Glomerular endothelial cell (primary cell): Measurements from ENCODE around the gene HDGF. TPM values are rescaled to one million over a fixed set of nuclear protein-coding genes. Genes with fewer than 3 reads are reported as not detected.

Source experiments
- DNase-seq: peaks from one replicate; pipeline ENCODE4 v3.0.0-alpha.2; 2011; ENCODE audit warnings: low read depth, low spot score; ENCODE audit errors: extremely low read depth
- total RNA-seq: library from RNA; depleted of rRNA; stranded (reverse); fragments of >200 nt; gene quantifications from 2 replicates; pipeline ENCODE4 v1.2.3, GENCODE V29; 2015

The HDGF gene
- total RNA-seq = 169 and 184 TPM in 2 replicates

- DNase-seq = no peak
These were observed at the start of gene HDGF for GRCh38 chr1:156751451-156751756. HDGF (minus strand) TSS chr1:156751675; CDS start chr1:156751429, 246 bp downstream.

DNA sequence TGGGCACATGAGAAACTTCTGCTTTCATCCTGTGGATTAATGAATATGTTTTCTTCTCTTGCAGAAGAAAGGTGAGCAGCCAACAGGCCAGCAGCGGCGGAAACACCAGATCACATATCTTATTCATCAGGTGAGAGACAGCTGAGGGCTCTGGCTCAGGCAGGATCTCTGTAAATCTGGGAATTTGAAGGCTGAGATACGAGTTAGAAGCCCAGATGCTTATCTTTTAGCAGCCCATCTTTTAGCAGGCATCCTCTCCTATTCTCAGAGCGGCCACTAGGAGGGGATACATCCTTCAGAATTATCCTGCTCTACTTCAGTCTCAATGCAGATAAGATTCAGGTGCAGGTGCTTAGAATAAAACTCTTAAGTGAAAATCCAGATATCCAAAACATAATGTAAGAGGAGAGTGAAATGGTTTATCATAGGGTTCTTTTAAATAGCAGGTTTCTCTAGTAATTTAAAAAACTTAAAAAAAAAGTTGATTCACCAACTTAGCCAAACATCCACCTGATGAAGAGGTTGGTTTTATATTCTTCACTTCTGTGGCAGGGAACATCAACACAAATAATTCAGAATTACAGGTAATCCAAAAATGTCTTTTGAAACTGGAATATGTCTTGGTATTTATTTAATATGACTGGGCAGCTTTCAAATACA, 45.9 kb upstream of the HDGF start:
- DNase-seq = no peak

DNA sequence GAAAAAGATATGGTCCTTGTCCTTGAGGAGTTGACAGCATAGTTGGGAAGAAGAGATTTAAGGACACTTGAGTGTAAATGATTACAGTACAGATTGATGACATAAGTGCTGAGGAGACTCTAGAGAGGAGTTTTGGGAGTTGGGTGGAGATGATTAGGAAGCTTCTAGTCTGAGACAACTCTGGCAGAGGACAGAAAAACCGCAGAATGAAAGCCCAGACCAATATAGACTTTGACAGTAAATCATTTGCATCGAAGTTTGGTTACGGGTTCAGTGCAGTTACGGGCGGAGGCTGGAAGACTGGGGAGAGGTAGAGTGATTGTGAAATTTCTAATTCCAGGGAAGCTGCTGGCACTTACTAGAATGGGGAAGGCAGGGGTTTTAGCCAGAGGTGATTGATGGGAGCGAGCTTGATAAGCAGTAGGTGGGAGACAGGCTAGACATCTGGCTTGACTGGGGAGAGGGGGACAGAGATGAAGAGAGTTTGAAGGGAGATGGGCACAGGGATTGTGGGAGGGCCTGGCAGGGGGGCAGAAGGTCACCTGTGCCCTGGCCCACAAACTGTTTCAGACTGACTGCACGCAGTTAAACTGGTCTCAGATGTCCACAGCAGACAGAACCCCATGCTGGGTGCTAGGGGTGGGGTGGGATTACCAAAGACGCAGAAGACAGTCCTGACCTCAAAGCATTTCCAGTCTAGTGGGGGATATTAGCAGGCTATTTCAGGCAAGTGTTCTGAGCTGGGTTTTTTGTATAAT, 45.0 kb upstream of the HDGF start:
- DNase-seq = no peak

- DNase-seq = no peak
These were observed 44.3 kb upstream of the HDGF start for GRCh38 chr1:156795787-156796186.

DNA sequence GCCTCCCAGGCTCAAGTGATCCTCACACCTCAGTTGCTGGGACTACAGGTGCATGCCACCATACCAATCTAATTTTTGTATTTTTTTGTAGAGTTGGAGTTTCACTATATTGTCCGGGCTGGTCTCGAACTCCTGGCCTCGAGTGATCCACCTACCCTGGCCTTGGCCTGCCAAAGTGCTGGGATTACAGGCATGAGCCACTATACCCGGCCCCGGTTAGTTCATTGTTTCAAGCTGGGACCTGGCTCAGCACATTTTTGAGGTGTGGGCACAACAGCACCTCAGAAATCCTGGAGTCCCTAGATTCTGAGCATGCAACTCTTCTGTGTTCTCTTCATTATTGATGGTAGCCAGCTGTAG, 43.9 kb upstream of the HDGF start:
- DNase-seq = no peak

DNA sequence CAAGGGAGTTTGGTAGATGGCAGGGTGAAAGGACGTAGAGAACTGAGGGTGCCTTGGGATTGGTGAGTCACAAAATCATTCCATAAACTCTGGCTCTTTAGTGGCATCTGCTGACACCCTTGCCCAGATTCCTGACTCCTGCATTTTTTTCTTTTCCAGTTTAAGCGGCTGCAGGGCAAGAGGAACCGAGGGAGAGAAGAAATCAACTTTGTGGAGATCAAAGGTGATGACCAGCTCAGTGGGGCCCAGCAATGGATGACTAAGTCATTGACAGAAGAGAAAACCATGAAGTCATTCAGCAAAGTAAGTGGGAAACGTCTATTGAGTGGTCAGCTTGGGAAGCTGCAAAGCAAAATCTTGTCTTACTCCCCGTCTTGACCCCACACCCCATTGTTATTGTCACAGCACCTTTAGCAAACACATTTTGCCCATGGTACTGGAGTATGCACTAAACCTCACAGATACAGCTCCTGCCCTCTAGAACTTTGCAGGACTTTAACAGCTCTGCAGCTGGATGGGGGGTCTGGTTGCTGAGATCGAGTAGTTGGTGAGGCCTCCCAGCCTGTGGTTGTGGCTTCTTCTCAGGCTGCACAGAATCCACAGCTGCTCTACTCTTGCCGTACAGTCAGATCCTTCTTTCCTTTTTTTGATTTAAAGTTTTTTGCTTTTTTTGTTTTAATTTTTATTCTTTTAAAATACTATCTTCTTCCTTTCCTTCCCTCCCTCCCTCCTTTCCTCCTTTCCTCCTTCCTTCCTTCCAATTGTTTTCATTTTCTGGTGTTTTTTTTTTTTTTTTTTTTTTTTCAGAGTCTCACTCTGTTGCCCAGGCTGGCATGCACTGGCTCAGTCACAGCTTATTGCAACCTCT, 43.3 kb upstream of the HDGF start:
- no peak for DNase-seq

DNA sequence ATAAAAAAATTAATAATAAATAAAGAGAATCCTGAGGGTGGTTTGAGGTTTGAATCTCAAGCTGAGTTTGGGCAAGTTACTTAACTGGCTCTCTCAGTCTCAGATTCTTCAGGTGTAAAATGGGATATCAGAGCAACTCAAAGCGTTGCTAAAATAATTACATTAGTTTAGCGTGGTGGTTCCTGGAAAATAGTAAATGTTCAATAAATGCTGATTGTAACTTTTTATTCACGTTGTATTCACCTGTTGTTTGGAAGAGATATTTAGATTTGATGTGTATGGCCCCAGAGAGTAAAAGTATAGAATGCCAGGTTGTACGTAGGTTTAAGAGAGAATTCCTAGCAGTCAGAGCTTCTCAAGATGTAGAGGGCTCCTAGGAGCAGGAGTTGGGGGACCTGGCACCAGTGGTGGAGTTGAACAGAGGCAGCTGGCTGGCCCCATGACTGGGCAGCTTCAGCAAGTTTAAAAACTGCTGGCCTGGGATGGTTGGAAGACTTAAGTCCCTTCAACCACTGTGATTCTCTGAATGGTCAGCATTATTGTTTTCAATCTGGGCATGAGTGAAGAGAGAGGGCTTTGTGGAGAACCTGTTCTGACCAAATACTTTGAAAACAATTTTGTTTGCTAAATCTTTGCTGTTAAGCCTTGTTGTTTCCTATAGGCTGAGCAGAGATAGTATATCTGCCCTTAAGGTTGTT, 38.3 kb upstream of the HDGF start:
- no peak for DNase-seq

DNA sequence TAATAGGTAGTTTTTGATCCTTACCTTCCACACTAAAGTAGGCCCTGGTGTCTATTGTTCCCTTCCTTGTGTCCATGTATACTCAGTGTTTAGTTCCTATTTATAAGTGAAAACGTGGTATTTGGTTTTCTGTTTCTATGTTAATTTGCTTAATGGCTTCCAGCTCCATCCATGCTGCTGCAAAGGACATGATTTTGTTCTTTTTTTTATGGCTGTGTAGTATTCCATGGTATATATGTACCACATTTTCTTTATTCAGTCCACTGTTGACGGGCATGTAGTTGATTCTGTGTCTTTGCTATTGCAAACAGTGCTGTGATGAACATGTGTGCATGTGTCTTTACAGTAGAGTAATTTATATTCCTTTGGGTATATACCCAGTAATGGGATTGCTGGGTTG, 36.7 kb upstream of the HDGF start:
- no peak for DNase-seq

- DNase-seq = no peak
These were observed 35.2 kb upstream of the HDGF start for GRCh38 chr1:156786640-156787039.

GRCh38 chr1:156785458-156785857, 34.0 kb upstream of the HDGF start:
- DNase-seq = no peak

GRCh38 chr1:156781585-156782186, 30.2 kb upstream of the HDGF start:
- no peak for DNase-seq

GRCh38 chr1:156777573-156777972, 26.1 kb upstream of the HDGF start:
- DNase-seq = no peak

GRCh38 chr1:156776942-156777341, 25.5 kb upstream of the HDGF start:
- DNase-seq = no peak

DNA sequence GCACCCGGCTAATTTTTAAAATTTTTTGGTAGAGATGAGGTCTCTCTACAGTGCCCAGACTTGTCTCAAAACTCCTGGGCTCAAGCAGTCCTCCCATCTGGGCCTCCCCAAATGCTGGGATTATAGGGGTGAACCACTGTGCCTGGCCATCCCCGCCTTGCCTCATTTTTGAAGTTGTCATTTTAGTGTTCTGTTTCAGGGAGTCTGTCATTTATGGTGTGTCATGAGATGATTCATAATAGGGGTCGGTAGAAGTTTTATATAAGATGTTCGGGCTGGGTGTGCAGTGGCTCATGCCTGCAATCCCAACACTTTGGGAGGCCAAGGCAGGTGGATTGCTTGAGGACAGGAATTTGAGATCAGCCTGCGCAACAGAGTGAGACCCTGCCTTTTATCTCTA, 24.3 kb upstream of the HDGF start:
- no peak for DNase-seq

GRCh38 chr1:156773607-156774006, 22.1 kb upstream of the HDGF start:
- no peak for DNase-seq

DNA sequence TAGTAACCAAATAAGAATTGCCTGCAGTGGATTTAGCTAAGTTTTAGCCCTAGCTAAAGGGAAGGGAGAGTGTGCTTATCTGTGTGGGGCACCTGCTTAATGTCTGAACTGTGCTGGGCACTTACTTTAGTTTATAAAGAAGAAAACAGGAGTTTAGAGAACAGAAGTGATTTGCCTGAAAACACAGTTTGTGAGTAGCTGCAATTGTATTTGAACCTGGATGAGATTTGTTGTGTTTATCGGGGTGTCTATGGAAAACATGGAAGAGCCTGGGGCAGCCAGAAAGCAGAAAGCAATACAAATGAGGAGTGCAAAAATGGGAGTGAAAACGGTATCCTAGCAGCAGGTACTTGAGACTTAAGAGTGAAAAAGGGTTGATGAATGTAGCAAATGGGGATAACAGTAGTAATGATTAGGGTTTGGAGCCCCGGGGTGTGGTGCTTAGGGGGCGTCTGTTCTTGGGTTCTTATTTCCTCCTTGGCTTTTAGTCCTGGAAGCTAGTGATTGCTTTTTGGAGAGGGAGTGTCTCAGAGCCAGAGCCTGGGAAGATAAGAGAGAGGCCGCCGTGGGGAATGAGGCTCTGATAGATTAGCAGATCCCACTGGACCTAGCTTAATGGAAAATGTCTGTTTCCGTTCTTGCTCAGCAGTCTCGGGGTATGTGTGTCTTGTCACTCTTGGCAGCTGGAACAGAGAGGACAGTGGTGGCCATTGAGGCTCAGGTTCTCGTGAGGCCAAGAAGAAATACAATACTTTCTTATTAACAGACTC, 21.4 kb upstream of the HDGF start:
- DNase-seq = no peak

- no peak for DNase-seq
These were observed 20.7 kb upstream of the HDGF start for GRCh38 chr1:156772222-156772621.

- DNase-seq = no peak
These were observed 17.3 kb upstream of the HDGF start for GRCh38 chr1:156768610-156769295.

- DNase-seq = no peak
These were observed 16.6 kb upstream of the HDGF start for GRCh38 chr1:156767879-156768604.
